ENCODE data around the gene LUZP1. TPM values are rescaled to one million over a fixed set of nuclear protein-coding genes. Genes with fewer than 3 reads are reported as not detected.

Gene LUZP1
- total RNA-seq, 1 experiment from 2014 or later = 40.2 TPM

DNA sequence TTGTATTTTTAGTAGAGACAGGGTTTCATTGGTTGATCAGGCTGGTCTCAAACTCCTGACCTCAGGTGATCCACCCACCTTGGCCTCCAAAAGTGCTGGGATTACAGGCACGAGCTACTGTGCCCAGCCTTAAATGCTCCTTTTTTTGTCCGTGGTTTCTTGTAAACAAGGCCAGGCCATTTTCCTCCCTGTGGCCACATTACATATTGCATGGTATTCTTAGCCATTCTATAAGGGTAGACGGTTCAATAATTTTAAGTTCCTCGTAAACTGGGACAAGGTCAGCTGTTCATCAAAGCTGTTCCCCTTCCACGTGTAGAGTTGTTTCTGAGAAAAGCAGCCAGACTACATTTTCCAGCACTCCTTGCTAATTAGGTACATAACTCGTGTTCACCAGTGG is 10.3 kb upstream of the LUZP1 start:
- Histone ChIP-seq H3K4me3 (ENCODE audit: low read depth in 2 of 2, low read length in 2 of 2) (no peak overlapping the region), H3K27ac (ENCODE audit: low read length) (0 out of 2 replicates have a peak overlapping the region, but pooled peaks have one; percentile 8), H3K4me1 (ENCODE audit: control insufficient read depth, insufficient read depth, low read length) (peaks cover 6% of the 10 kb centered on the region), H3K9me3 (ENCODE audit: control insufficient read depth, insufficient read depth, low read depth, low read length) (no peaks in the 10 kb centered on the region), H3K36me3 (ENCODE audit: control insufficient read depth, insufficient read depth, low read length) (no peaks in the 10 kb centered on the region), H3K27me3 (ENCODE audit: control insufficient read depth, insufficient read depth, low read length) (no peaks in the 10 kb centered on the region)
- ATAC-seq (peak; percentile 64; the same call in 1 of the 2 replicates), DNase-seq (ENCODE audit: low read depth, low spot score) (no peak)
- in situ Hi-C loops (cut with HindIII; ENCODE audit: low pct_unique_long_range_greater_than_20kb, low sequenced_read_pairs) = loop anchor here (25.0 kb wide), 1 partner anchor 92 kb away; no protein-coding TSS in a partner anchor
- intact Hi-C loops (cut with micrococcal nuclease; ENCODE audit: unreplicated experiment) = no loop called here
- no TSS peak for BruUV-seq (replicated peaks)
- ChIA-PET CTCF (interaction anchor here (0.6 to 2.0 kb wide), 6 partner anchors 8 to 138 kb away, joined by 3 to 12 read pairs (median 4); no protein-coding TSS in a partner anchor), POLR2A (interaction anchor here (0.9 kb wide), 1 partner anchor 80 kb away, joined by 10 read pairs; no protein-coding TSS in a partner anchor)
- TF ChIP-seq CTCF (IDR thresholded peaks at IDR 0.05) (peak; percentile 60), SIN3A (IDR thresholded peaks at IDR 0.05; ENCODE audit: borderline replicate concordance, insufficient read depth, low read depth, low read length) (no peak)

- in situ Hi-C loops (cut with HindIII; ENCODE audit: low pct_unique_long_range_greater_than_20kb, low sequenced_read_pairs) (loop anchor here (25.0 kb wide), 1 partner anchor 91 kb away; no protein-coding TSS in a partner anchor), intact Hi-C loops (cut with micrococcal nuclease; ENCODE audit: unreplicated experiment) (no loop called here)
- no TSS peak for BruUV-seq (replicated peaks)
- CTCF ChIA-PET = interaction anchor here (0.6 to 2.0 kb wide), 4 partner anchors 8 to 79 kb away, joined by 3 to 12 read pairs (median 4); no protein-coding TSS in a partner anchor
- POLR2A ChIA-PET = interaction anchor here (0.9 kb wide), 1 partner anchor 79 kb away, joined by 10 read pairs; no protein-coding TSS in a partner anchor
- Histone ChIP-seq H3K27me3 (ENCODE audit: control insufficient read depth, insufficient read depth, low read length) (no peaks in the 10 kb centered on the region), H3K27ac (ENCODE audit: low read length) (peak overlapping the region; percentile 67), H3K9me3 (ENCODE audit: control insufficient read depth, insufficient read depth, low read depth, low read length) (no peaks in the 10 kb centered on the region), H3K4me3 (ENCODE audit: low read depth in 2 of 2, low read length in 2 of 2) (peak overlapping the region in 1 of 2 experiments; percentile 73; a peak in 2 of 4 replicates), H3K36me3 (ENCODE audit: control insufficient read depth, insufficient read depth, low read length) (no peaks in the 10 kb centered on the region), H3K4me1 (ENCODE audit: control insufficient read depth, insufficient read depth, low read length) (peaks cover 6% of the 10 kb centered on the region)
- no peak for TF ChIP-seq POLR2AphosphoS5 (IDR thresholded peaks at IDR 0.05; ENCODE audit: low read depth, low read length)
- peak; percentile 11; the same call in 1 of the 2 replicates for ATAC-seq
- no peak for DNase-seq (ENCODE audit: low read depth, low spot score)
Measured at GRCh38 chr1:23178414-23178813, 9.8 kb upstream of the LUZP1 start.

GRCh38 chr1:23177438-23178380 is 9.1 kb upstream of the LUZP1 start:
- peak overlapping the region; percentile 46 to 73 for H3K4me3 ChIP-seq (ENCODE audit: low read depth in 2 of 2, low read length in 2 of 2)
- no peaks in the 10 kb centered on the region for H3K27me3 ChIP-seq (ENCODE audit: control insufficient read depth, insufficient read depth, low read length)
- no TSS peak for BruUV-seq (replicated peaks)
- CTCF ChIA-PET = interaction anchor here (0.6 to 2.0 kb wide), 2 partner anchors 74 to 79 kb away, joined by 8 to 12 read pairs; no protein-coding TSS in a partner anchor
- no peaks in the 10 kb centered on the region for H3K9me3 ChIP-seq (ENCODE audit: control insufficient read depth, insufficient read depth, low read depth, low read length)
- DNase-seq (ENCODE audit: low read depth, low spot score) (no peak), ATAC-seq (peak; percentile 86)
- in situ Hi-C loops (cut with HindIII; ENCODE audit: low pct_unique_long_range_greater_than_20kb, low sequenced_read_pairs) (loop anchor here (25.0 kb wide), 1 partner anchor 90 kb away; no protein-coding TSS in a partner anchor), intact Hi-C loops (cut with micrococcal nuclease; ENCODE audit: unreplicated experiment) (no loop called here)
- peak overlapping the region; percentile 67 for H3K27ac ChIP-seq (ENCODE audit: low read length)
- POLR2A ChIA-PET = interaction anchor here (0.8 kb wide), 1 partner anchor 44 kb away, joined by 4 read pairs; no protein-coding TSS in a partner anchor
- H3K36me3 ChIP-seq (ENCODE audit: control insufficient read depth, insufficient read depth, low read length) = no peaks in the 10 kb centered on the region
- H3K4me1 ChIP-seq (ENCODE audit: control insufficient read depth, insufficient read depth, low read length) = peaks cover 6% of the 10 kb centered on the region
- TF ChIP-seq TCF7L2 (IDR thresholded peaks at IDR 0.05; ENCODE audit: low read depth, low read length) (no peak), CTCF (IDR thresholded peaks at IDR 0.05) (no peak), POLR2AphosphoS5 (IDR thresholded peaks at IDR 0.05; ENCODE audit: low read depth, low read length) (no peak), SIN3A (IDR thresholded peaks at IDR 0.05; ENCODE audit: borderline replicate concordance, insufficient read depth, low read depth, low read length) (peak; percentile 58; the same call in 1 of the 2 replicates)
- TF ChIP-seq, protein P1, sequence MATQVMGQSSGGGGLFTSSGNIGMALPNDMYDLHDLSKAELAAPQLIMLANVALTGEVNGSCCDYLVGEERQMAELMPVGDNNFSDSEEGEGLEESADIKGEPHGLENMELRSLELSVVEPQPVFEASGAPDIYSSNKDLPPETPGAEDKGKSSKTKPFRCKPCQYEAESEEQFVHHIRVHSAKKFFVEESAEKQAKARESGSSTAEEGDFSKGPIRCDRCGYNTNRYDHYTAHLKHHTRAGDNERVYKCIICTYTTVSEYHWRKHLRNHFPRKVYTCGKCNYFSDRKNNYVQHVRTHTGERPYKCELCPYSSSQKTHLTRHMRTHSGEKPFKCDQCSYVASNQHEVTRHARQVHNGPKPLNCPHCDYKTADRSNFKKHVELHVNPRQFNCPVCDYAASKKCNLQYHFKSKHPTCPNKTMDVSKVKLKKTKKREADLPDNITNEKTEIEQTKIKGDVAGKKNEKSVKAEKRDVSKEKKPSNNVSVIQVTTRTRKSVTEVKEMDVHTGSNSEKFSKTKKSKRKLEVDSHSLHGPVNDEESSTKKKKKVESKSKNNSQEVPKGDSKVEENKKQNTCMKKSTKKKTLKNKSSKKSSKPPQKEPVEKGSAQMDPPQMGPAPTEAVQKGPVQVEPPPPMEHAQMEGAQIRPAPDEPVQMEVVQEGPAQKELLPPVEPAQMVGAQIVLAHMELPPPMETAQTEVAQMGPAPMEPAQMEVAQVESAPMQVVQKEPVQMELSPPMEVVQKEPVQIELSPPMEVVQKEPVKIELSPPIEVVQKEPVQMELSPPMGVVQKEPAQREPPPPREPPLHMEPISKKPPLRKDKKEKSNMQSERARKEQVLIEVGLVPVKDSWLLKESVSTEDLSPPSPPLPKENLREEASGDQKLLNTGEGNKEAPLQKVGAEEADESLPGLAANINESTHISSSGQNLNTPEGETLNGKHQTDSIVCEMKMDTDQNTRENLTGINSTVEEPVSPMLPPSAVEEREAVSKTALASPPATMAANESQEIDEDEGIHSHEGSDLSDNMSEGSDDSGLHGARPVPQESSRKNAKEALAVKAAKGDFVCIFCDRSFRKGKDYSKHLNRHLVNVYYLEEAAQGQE (IDR thresholded peaks at IDR 0.05; ENCODE audit: insufficient read depth in 1 of 2, low read depth in 2 of 2, low read length in 1 of 2) = no peak

Data from Panc1 (cell line).